ENCODE measurements around the gene FAM13A.

The FAM13A gene

DNA sequence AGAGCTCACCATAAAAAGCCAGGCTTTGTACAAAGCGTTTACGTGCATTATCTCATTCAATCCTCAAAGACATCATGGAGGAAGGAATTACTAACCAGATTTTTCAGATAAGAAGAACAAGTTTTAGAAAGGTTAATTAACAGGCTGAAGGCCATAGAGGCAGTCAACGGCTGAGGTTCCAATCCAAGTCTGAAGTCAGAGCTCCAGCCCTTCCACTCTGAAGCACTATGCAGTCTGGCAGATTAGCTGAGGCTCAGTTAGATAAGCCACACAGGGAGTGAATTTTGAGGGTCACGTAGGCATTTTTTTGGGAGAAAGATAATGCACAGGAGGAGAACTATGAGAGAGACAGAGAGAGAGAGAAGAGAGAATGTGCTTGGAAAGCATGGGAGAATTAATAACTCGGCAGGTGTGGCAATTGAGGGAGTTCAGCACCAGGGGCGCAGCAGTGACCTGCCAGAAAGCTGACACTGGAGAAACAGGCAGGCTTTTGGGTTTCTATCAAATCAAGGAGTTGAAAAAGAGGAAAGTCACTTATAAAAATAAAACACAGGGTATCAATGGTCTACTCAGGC, 242.9 kb downstream of the FAM13A start:
- no peak overlapping the region for H3K4me3 ChIP-seq (ENCODE audit: low read depth, low read length)
- DNase-seq (ENCODE audit: low read depth), result no peak
- TF ChIP-seq, protein P1, sequence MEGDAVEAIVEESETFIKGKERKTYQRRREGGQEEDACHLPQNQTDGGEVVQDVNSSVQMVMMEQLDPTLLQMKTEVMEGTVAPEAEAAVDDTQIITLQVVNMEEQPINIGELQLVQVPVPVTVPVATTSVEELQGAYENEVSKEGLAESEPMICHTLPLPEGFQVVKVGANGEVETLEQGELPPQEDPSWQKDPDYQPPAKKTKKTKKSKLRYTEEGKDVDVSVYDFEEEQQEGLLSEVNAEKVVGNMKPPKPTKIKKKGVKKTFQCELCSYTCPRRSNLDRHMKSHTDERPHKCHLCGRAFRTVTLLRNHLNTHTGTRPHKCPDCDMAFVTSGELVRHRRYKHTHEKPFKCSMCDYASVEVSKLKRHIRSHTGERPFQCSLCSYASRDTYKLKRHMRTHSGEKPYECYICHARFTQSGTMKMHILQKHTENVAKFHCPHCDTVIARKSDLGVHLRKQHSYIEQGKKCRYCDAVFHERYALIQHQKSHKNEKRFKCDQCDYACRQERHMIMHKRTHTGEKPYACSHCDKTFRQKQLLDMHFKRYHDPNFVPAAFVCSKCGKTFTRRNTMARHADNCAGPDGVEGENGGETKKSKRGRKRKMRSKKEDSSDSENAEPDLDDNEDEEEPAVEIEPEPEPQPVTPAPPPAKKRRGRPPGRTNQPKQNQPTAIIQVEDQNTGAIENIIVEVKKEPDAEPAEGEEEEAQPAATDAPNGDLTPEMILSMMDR (IDR thresholded peaks at IDR 0.05; ENCODE audit: low read depth, low read length), result peak; percentile 1
- TF ChIP-seq, protein P2, sequence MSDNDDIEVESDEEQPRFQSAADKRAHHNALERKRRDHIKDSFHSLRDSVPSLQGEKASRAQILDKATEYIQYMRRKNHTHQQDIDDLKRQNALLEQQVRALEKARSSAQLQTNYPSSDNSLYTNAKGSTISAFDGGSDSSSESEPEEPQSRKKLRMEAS (IDR thresholded peaks at IDR 0.05; ENCODE audit: low read depth, low read length), result no peak

DNA sequence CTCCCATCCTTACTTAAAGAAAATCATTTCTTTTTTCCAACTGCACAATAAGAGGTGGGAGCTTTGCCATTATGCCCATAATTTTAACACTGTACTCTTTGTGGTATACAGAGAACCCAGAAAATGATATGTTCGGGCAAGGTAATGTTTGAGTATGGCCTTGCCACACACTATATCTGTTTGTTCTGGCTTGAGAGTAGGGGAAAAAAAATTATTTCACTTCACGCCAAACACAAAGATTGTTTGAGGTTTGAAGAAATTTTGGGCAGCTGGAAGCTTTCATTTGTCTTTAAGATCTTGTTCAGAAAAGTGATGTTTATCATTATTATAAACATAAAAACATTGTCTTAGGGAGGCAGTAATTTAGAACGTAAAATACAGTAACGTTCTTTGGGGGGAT, 244.0 kb downstream of the FAM13A start:
- TF ChIP-seq, protein P1 (IDR thresholded peaks at IDR 0.05; ENCODE audit: low read depth, low read length), result no peak
- no peak overlapping the region for H3K4me3 ChIP-seq (ENCODE audit: low read depth, low read length)
- DNase-seq (ENCODE audit: low read depth), result no peak

DNA sequence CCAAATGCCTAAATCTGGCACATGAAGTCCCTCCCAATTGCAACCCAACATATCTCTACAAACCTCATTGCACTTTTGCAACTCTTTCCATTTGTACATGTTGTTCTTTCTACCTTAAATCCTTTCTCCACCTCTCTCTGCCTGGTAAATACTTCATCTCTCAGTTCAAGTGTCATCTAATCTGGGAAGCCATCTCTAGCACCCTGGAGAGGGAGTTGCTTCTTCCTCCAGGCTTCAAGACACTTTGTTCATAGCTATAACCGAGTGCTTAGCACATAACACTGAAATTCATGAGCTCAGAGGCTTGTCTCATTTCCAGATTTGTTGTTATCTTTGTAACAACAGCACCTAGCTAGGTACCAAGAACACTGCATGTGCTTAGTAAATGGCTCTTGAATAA, 244.6 kb downstream of the FAM13A start:
- no peak for TF ChIP-seq MYC (IDR thresholded peaks at IDR 0.05; ENCODE audit: low read depth, low read length)
- TF ChIP-seq, protein P2 (IDR thresholded peaks at IDR 0.05; ENCODE audit: low read depth, low read length), result no peak
- no peak for TF ChIP-seq POLR2A (IDR thresholded peaks at IDR 0.05; ENCODE audit: extremely low read depth, insufficient read length)
- TF ChIP-seq, protein P1 (IDR thresholded peaks at IDR 0.05; ENCODE audit: low read depth, low read length), result no peak
- H3K4me3 ChIP-seq (ENCODE audit: low read depth, low read length), result no peak overlapping the region
- no peak for DNase-seq (ENCODE audit: low read depth)

DNA sequence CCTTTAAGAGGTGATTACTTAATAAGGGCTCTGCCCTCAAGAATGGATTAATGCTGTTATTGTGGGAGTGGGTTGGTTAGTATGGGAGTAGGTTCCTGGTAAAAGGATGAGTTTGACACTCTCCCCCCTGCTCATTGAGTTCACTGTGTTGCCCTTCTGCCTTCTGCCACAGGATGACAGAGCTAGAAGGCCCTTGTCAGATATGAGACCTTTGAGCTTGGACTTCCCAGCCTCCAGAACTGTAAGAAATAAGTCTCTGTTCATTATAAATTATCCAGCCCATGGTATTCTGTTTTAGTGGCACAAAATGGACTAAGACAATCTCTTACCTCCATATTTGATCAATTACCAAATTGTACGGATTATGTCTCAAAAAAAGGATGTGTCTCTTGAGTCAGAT, 245.1 kb downstream of the FAM13A start:
- no peak for DNase-seq (ENCODE audit: low read depth)
- TF ChIP-seq, protein P1 (IDR thresholded peaks at IDR 0.05; ENCODE audit: low read depth, low read length), result no peak
- no peak for TF ChIP-seq MYC (IDR thresholded peaks at IDR 0.05; ENCODE audit: low read depth, low read length)
- TF ChIP-seq, protein P2 (IDR thresholded peaks at IDR 0.05; ENCODE audit: low read depth, low read length), result no peak
- TF ChIP-seq POLR2A (IDR thresholded peaks at IDR 0.05; ENCODE audit: extremely low read depth, insufficient read length), result no peak
- no peak overlapping the region for H3K4me3 ChIP-seq (ENCODE audit: low read depth, low read length)

DNA sequence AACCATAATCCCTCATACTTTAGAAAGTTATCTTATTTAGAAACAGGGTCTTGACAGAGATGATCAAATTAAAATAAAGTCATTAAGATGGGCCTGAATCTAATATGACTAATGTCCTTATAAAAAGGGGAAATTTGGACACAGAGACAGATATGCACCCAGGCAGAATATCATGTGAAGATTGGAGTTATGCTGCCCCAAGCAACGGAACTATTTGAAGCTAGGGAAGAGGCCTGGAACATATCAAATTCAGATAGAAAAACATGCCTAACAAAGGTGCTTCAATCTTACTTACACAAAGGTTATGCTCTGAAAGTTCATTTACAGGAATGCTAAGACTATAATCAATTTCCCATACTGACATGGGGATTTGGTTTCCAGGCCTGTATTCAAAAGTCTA, 246.7 kb downstream of the FAM13A start:
- no peak for DNase-seq (ENCODE audit: low read depth)
- TF ChIP-seq, protein P1 (IDR thresholded peaks at IDR 0.05; ENCODE audit: low read depth, low read length), result no peak
- TF ChIP-seq MYC (IDR thresholded peaks at IDR 0.05; ENCODE audit: low read depth, low read length), result no peak
- TF ChIP-seq POLR2A (IDR thresholded peaks at IDR 0.05; ENCODE audit: extremely low read depth, insufficient read length), result no peak
- TF ChIP-seq, protein P2 (IDR thresholded peaks at IDR 0.05; ENCODE audit: low read depth, low read length), result no peak
- H3K4me3 ChIP-seq (ENCODE audit: low read depth, low read length), result no peak overlapping the region

DNA sequence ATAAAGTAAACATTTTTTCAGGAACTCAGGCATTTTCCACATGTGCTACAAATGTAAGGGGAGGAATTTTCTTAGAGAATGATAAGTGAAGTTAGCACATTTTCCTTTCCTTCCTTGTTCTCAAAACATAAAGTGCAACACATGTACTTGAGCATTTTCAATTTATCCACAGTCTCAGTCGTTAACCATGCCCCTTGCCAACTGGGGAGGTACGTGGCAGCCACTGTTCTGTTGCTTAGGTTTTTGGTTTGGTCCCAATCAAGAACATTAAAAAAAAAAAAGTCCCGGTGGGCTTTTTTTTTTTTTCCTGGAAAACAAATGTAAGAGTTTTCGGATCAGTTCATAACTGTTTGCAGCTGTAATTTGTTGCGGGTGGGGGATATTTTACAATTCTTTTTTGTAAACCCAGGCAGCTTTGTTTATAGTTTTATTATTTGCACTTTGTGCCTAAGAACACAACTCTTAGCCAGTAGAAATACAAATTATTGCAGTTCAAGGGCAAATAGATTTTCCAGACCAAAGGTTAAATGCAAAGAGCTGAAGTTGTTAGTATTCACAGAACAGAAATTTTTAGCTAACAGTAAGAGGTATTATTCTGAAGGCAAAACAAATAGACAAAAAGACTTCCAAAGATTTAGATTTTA, 247.3 kb downstream of the FAM13A start:
- TF ChIP-seq, protein P2 (IDR thresholded peaks at IDR 0.05; ENCODE audit: low read depth, low read length), result no peak
- no peak for TF ChIP-seq POLR2A (IDR thresholded peaks at IDR 0.05; ENCODE audit: extremely low read depth, insufficient read length)
- TF ChIP-seq MYC (IDR thresholded peaks at IDR 0.05; ENCODE audit: low read depth, low read length), result no peak
- H3K4me3 ChIP-seq (ENCODE audit: low read depth, low read length), result no peak overlapping the region
- no peak for DNase-seq (ENCODE audit: low read depth)
